GM18867 (cell line): ENCODE results near the gene HBZ.
"Not testable (repeated sequence)": the region's sequence is repeated elsewhere in the genome, so short reads cannot be mapped to it uniquely, and the experiment has no call there.

Experiments used
- ATAC-seq: cut with Tn5 transposase; IDR thresholded peaks from one replicate; pipeline ENCODE4 v1.9.1; 2021; ENCODE audit warnings: mild to moderate bottlenecking, moderate library complexity; ENCODE audit not compliant: unreplicated experiment

HBZ gene

DNA sequence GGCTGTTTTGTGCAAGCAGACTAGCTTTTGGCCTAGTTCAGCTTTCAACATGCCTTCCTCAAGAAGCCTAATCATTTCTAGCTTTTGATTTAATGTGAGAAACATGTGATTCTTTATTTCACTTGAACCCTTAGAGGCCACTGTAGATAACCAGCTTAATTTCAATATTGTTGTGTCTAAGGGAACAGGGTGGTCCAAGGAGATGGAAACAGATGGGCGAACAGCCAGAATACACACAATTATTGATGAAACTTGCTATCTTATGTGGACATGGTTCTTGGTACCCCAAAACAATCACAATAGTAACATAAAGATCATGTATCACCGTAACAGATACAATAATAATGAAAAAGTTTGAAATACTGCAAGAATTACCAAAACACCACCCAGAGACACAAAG, 18.7 kb upstream of the HBZ start:
- no peak for ATAC-seq

DNA sequence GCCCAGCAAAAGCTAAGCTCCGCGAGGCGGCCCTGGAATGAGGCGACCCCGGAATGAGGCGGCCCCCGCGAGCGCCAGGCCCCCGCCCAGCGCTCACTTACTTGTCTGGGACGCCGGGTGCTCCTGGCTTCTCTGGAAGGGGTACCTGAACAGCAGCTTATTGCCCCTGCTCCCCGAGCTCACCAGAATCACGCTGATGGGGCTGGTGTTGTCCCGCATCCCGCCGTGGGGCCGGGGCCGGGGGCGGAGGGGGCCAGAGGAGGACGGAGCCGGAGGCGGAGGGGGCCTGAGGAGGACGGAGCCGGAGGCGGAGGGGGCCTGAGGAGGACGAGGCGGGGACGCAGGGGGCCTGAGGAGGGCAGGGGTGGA, 14.4 kb upstream of the HBZ start:
- ATAC-seq, result no peak

DNA sequence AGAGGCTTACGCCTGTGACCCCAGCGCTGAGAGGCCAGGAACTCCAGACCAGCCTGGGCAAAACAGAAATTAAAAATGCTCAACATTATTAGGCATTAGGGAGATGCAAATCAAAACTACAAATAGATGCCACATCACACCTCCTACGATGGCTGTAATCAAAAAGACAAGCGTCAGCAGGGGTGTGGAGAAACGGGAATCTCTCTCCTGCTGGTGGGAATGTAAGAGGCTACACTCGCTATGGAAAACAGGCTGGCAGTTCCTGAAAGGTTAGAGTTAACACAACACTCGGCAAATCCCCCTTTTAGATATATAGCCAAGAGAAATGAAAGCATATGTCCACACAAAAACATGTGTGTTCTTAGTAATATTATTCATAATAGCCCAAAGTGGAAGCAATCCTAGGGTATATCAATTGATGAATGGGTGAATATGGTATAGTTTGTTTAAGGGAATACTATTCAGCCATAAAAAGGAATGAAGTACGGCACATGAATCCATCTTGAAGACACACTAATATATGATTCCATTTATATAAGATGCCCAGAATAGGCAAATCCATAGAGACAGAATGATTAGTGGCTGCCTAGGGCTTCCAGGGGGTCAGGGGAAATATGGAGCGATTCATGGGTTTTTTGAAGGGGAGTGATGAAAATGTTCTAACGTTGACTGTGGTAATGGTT, 12.1 kb upstream of the HBZ start:
- no peak for ATAC-seq

DNA sequence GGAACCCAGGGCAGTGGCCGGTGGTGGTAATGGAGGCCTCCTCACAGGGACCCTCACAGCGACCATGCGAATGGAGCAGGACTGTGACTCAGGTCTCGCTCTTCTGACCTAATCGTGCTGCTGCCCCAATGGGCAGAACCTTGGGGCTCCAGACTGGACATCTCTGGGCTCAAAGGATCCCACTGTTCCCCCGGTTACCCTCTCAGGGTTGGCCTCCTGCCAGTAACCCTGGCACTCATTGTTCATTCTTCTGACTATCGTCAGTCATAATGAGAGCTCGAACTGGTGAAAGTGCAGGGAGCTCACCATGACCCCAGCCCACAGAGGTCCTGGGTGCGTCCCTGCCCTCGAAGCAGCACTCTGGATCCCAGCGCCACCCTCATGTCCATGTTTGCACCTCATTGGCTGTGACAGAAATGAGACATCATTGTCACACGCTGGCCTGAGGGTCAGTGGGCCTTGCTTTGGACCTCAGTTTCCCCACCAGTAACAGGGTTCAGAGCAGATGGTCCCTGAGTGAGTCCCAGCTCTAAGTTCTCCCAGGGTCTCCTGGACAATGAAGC, 10.0 kb upstream of the HBZ start:
- no peak for ATAC-seq

DNA sequence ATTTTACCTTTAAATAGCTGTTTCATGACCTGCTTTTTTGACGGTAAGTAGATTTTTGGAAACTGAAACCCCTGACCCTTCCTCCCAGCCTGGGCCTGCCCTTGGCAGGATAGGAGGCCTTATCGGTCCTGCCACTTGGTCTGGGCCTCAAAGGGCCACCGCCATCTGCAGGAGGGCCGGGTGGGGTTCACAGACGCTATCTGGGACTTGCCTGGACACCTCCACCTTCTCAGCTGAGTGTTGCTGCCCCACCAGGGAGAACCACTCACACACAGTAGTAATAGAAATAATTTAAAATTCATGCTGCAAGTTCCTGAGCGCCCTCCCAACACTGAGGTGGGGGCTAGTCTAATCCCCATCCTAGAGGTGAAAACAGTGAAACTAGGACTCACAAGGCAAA, 9.4 kb upstream of the HBZ start:
- ATAC-seq, result no peak

DNA sequence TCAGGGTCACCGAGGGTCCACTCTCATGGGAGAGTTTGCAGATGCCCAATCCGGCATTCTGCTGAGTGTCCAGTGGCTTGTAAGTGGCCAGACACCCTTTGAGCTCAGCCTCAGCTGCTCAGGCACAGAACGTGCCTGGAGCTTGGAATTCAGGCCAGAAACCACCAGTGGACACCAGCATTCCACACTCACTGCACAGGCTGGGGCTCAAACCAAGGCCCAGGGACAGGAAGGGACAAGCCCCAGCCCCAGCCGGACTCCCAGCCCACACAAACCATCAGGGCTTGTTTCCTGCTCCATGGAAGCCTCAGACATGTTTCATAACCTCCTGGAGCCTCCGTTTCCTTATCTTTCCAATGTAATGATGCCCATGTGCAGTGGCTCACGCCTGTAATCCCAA, 9.0 kb upstream of the HBZ start:
- ATAC-seq, result no peak

DNA sequence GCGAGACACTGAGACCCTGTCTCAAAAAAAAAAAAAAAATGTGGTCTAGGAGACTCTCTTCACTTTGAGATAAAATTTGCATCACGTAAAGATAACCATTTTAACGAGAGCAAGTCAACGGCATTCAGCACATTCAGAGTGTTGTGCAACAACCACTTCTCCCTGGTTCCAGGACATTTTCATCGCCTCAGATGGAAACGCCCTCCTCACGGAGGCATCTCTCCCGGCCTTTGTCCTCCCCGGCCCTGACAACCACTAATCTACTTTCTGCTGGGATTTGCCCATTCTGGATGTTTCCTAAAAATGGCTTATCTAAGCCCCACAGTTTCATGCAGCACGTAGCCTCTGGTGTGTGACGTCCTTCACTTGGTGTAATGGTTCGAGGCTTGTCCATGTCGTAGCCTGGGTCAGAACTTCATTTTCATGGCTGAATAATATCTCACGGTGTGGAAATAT, 7.6 kb upstream of the HBZ start:
- no peak for ATAC-seq

DNA sequence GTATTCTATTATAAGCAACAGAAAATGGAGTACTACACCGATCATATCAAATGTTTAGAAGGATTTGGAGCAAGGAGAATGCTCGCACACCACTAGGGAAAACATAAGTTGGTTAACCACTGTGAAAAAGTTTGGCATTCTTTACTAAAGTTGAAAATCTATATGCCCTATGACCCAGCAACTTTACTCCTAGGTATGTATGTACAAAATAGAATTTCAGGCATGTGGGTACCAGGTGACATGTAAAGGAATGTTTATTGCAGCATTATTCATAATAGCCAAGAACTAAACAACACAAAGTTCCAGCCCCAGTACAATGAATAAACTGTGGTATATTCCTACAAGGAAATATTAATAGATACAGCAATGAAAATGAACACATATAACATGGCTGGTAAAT, 5.8 kb upstream of the HBZ start:
- no peak for ATAC-seq

DNA sequence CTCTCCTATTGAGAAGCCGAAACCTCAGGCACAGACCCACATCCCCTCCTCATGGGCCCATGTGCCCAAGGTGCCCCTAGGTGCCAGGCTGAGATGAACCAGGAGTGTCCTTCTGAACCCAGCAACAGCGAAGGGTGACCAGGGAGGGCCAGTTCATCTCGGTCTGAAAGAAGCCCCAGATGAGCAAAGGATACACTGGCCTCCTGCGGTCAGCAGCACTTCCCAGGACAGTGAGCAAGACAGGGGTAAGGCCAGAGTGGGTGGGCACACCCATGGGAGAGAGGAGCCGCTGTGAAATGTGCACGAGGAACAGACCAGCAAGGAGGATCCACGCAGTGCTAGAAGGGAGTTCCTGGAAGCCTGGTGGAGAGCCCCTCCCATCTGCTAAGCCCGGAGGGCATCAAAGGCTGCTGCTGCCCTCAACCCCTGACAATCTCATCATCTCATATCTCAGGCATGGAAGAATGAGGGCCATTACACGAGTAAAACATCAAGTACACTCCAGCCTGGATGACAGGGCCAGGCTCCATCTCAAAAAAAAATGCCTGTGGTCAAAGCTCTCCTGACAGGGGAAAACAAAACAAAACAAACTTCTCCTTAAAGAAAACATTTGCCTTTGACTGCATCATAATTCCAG, 3.3 kb upstream of the HBZ start:
- ATAC-seq, result no peak

DNA sequence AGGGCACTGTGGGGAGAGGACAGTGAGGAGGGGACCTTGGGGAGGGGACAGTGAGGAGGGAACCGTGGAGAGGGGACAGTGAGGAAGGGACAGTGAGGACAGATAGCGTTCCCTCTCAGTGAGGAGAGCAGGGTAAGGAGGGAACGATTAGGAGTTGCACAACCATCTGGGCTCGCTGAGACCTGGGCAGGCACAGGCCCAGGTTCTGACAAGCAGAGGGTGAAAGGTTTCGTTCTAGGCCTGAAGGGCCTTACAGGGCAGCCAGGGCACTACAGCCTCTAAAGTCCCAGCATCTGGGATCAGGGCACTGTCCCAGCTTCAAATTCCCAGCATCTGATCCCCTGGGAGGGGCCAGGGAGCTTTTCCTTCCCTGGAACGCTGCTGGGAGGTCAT, 681 bp downstream of the HBZ start:
- not testable (repeated sequence) for ATAC-seq

DNA sequence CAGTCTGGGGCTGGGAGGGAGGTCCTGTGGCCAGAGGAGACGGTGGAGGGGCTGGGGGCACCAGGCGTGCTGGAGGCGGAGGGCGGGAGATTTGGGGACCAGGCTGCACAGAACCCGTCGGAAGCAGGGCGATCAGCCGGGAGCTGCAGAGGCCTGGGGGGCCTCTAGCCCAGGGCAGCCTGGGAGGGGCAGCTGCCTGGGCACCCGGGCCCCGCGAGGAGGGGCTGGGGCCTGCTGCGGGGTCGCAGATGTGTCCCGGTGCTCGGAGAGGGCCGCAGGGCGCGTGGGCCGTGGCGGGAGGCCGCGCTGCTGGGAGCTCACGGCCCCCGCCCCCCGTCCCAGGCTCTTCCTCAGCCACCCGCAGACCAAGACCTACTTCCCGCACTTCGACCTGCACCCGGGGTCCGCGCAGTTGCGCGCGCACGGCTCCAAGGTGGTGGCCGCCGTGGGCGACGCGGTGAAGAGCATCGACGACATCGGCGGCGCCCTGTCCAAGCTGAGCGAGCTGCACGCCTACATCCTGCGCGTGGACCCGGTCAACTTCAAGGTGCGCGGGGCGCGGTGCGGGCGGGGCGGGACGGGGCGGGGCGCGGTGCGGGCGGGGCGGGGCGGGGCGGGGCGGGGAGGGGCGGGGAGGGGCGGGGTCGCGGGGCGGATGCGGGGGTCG, 1.2 kb downstream of the HBZ start:
- ATAC-seq, result not testable (repeated sequence)

DNA sequence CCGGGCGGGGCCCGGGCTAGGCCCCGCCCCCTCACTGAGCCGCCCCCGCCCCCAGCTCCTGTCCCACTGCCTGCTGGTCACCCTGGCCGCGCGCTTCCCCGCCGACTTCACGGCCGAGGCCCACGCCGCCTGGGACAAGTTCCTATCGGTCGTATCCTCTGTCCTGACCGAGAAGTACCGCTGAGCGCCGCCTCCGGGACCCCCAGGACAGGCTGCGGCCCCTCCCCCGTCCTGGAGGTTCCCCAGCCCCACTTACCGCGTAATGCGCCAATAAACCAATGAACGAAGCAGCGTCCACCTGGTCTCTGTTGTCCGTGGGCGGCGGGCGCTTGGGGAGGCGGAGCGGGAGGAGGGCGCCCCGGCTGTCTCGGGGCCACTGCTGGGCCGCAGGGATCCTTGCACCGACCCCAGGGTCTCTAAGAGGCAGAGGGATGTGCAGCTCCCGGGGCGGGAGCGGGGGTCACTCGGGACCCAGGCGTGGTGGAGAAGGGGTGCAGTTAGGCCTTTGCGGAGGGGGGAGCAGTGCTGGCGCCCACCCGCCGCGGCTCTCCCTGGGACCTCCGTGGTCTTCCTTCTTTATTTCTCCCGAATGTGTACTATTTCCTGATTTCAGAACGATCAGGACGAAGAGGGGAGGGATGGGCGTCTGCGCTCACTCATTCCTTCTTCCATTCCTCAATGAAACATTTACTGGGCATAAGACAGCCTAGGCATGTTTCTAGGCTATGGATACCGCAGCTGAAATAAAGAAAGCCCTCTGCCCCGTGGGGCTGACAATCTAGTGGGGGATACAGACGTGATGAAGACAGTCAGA, 2.0 kb downstream of the HBZ start:
- no peak for ATAC-seq

DNA sequence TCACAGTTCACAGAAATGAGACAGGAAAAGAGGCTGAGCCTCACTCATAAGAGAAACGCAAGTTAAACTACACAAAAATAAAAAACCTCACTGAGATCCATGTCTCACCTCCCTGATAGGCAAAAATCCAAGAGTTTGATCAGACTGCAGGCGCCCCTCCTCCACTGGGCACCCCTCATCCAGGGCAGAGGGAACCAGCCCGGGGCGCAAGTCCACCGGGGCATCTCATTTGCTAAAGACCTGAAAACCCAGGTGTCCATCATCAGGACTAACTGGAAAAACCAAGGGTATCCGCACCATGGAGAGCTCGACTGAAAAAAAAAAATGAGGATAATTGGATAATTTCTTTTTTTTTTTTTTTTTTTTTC, 2.6 kb downstream of the HBZ start:
- no peak for ATAC-seq

DNA sequence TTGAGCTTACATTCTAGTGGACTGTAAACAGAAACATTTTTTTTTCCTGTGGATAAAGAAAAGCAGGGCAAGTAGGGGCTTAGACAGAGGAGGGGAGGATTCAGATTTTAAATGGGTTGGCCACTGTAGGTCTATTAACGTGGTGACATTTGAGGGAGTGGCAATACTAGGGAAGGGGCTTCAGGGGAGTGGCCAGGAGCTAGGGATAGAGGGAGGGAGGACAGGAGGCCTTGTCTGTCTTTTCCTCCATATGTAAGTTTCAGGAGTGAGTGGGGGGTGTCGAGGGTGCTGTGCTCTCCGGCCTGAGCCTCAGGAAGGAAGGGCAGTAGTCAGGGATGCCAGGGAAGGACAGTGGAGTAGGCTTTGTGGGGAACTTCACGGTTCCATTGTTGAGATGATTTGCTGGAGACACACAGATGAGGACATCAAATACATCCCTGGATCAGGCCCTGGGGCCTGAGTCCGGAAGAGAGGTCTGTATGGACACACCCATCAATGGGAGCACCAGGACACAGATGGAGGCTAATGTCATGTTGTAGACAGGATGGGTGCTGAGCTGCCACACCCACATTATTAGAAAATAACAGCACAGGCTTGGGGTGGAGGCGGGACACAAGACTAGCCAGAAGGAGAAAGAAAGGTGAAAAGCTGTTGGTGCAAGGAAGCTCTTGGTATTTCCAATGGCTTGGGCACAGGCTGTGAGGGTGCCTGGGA, 6.8 kb downstream of the HBZ start:
- ATAC-seq, result no peak

DNA sequence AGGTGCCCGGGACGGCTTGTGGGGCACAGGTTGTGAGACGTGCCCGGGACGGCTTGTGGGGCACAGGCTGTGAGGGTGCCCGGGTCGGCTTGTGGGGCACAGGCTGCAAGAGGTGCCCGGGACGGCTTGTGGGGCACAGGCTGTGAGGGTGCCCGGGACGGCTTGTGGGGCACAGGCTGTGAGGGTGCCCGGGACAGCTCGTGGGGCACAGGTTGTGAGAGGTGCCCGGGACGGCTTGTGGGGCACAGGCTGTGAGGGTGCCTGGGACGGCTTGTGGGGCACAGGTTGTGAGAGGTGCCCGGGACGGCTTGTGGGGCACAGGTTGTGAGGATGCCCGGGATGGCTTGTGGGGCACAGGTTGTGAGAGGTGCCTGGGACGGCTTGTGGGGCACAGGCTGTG, 7.8 kb downstream of the HBZ start:
- not testable (repeated sequence) for ATAC-seq

DNA sequence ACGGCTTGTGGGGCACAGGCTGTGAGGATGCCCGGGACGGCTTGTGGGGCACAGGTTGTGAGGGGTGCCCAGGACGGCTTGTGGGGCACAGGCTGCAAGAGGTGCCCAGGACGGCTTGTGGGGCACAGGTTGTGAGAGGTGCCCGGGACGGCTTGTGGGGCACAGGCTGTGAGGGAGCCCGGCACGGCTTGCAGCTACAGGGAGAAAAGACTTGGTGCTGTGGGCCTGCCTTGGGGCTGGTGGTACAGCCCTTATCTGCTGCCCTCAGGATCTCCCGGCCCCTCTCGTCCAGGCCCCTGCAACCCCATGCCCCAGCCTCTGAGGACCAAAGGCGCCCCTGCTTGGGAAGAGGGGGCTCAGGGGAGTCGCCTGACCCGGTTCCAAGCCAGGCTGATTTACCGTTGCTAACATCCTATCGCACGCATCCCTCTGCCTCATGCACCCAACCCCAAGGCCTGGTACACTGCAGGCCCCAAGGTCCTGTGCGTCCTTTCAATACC, 8.3 kb downstream of the HBZ start:
- no peak for ATAC-seq

DNA sequence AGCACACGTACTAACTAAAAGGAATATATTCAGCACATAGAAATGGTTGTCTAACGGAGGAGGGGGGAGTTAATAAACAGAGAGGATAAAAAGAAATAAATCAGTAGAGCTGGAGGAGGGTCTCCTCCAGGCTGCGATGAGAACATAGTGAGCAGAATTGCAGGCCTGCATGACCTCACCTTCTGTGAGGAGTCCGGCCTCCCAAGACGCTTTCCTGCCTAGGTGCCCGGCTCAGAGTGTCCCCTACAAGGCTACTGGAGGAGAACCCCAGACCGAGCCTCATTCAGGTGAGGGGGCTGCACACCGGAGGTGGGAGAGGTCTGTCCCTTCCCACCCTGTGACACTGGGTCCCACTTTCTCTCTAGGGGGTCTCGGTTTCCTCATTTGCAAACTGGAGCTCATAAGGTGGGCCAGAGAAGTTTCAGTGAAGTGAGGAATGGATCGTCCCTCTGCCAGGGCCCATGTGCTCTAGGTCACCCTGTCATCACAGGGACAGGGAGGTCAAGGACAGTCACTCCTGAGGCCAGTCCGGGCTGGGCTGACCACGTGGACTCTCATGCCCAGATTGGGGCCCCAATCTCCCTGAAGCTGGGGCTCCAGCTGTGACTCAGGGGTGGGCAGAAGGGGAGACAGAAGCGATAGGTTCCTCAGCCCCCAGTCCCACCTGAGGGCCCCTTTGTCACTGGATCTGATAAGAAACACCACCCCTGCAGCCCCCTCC, 10.0 kb downstream of the HBZ start:
- no peak for ATAC-seq

DNA sequence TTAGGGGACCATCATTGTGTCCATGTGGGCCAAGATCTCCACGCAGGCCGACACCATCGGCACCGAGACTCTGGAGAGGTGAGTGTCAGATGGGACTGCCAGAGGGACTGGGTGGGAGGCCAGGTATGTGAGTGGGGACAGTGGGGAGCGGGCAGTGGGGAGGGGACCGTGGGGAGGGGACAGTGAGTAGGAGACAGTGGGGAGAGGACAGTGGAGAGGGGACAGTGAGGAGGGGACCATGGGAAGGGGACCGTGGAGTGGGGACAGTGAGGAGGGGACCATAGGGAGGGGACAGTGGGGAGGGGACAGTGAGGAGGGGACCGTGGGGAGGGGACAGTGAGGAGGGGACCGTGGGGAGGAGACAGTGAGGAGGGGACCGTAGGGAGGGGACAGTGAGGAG, 10.7 kb downstream of the HBZ start:
- not testable (repeated sequence) for ATAC-seq

DNA sequence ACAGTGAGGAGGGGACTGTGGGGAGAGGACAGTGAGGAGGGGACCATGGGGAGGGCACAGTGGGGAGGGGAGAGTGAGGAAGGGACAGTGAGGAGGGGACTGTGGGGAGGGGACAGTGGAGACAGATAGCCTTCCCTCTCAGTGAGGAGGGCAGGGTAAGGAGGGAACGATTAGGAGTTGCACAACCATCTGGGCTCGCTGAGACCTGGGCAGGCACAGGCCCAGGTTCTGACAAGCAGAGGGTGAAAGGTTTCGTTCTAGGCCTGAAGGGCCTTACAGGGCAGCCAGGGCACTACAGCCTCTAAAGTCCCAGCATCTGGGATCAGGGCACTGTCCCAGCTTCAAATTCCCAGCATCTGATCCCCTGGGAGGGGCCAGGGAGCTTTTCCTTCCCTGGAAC, 11.3 kb downstream of the HBZ start:
- not testable (repeated sequence) for ATAC-seq
